SK-N-MC (cell line): ENCODE measurements around the gene CLSTN1.
"Not testable (repeated sequence)": the region's sequence is repeated elsewhere in the genome, so short reads cannot be mapped to it uniquely, and the experiment has no call there.

Experiments
- DNase-seq: peaks from one replicate; pipeline ENCODE4 v3.0.0-alpha.2; 2011; ENCODE audit warnings: low read depth, low spot score
- H3K27ac ChIP-seq: fragments of 200-600 bp; sonication (generic); 2 replicates; pipeline ENCODE4 v1.5.1; 2016; ENCODE audit warnings: mixed run types
- H3K36me3 ChIP-seq: fragments of 200-600 bp; sonication (generic); 2 replicates; pipeline ENCODE4 v1.6.1; 2017; ENCODE audit warnings: antibody characterized with exemption, low read length, mixed read lengths; ENCODE audit not compliant: insufficient read depth
- H3K4me3 ChIP-seq: fragments of 200-600 bp; sonication (generic); 2 replicates; pipeline ENCODE4 v1.5.1; 2016
- H3K9ac ChIP-seq: fragments of 200-600 bp; sonication (generic); 2 replicates; pipeline ENCODE4 v1.8.0; 2017; ENCODE audit warnings: mixed run types, mixed read lengths; ENCODE audit not compliant: insufficient read length
- H3K9me3 ChIP-seq: fragments of 200-600 bp; sonication (generic); 2 replicates; pipeline ENCODE4 v1.6.1; 2017; ENCODE audit warnings: low read depth, mild to moderate bottlenecking, antibody characterized with exemption, low read length, moderate library complexity, mixed read lengths
- EZH2 ChIP-seq: fragments of 200-600 bp; sonication (generic); IDR thresholded peaks from one replicate; pipeline ENCODE4 v1.6.1; 2017; ENCODE audit warnings: antibody characterized with exemption
- FOXP2 ChIP-seq: optimal IDR thresholded peaks from 2 replicates; pipeline ENCODE3; 2011; ENCODE audit warnings: mild to moderate bottlenecking, moderate library complexity; ENCODE audit not compliant: insufficient read depth; ENCODE audit errors: extremely low read length, control extremely low read depth
- POLR2AphosphoS5 ChIP-seq: IDR thresholded peaks from 2 replicates; pipeline ENCODE4 v1.6.1; 2012; ENCODE audit warnings: mild to moderate bottlenecking, low read depth, low read length, borderline replicate concordance

Gene CLSTN1

DNA sequence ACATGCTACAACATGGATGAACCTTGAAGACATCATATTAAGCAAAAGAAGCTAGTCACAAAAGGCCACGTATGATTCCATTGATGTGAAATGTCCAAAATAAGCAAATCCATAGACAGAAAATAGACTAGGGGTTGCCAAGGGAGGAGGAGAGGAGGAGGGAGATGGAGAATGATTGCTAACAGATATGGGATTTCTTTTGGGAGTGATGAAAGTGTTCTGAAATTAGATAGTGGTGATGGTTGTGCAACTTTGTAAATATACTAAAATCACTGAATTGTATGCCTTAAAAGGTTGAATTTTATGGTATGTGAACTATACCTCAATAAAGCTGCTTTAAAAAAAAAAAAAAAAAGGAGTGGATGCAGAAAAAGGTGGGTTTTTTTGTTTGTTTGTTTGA is 7.6 kb downstream of the CLSTN1 start:
- TF ChIP-seq FOXP2 (no peak), POLR2AphosphoS5 (no peak), EZH2 (no peak)
- Histone ChIP-seq H3K9ac (no peak overlapping the region), H3K36me3 (peaks cover 3% of the 10 kb centered on the region; the same call in 1 of the 2 replicates), H3K27ac (no peak overlapping the region), H3K9me3 (no peaks in the 10 kb centered on the region), H3K4me3 (no peak overlapping the region)
- no peak for DNase-seq

DNA sequence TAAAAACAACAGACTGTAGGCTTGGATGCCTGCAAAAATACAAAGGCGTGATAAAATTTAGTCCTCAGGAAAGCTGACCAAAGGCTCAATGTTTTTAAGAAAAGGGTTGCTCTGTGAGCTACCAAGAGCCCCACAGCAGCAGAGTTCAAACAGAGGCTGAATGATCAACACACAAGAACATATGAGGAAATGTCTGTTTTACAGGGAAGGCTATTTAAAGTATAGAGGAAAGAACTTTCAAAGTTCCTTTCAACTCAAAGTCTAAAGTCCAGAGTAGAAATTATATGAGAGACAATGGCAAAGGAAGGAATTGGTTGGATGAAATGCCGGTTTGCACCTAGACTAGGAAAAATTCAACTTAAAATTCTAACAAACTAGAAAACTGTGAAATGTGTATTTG is 8.6 kb downstream of the CLSTN1 start:
- H3K9ac ChIP-seq: no peak overlapping the region
- 0 out of 2 replicates have a peak overlapping the region, but pooled peaks have one; percentile 42 for H3K27ac ChIP-seq
- no peaks in the 10 kb centered on the region for H3K9me3 ChIP-seq
- H3K36me3 ChIP-seq: peaks cover 3% of the 10 kb centered on the region; the same call in 1 of the 2 replicates
- no peak for DNase-seq
- H3K4me3 ChIP-seq: no peak overlapping the region
- TF ChIP-seq FOXP2 (no peak), EZH2 (no peak), POLR2AphosphoS5 (no peak)

DNA sequence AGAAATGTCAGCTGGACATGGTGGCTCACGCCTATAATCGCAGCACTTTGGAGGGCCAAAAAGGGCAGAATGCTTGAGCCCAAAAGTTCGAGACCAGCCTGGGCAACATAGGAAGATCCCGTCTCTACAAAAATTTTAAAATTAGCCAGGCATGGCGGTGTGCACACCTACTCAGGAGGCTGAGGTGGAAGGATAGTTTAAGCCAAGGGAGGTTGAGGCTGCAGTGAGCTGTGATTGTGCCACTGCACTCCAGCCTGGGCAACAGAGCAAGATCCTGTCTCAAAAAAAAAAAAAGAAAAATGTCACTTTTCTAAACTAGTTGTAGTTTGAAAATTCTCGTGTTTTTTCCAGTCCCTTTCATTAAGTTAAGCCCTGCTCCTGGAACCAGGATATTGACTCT is 9.1 kb downstream of the CLSTN1 start:
- Histone ChIP-seq H3K9me3 (no peaks in the 10 kb centered on the region), H3K4me3 (no peak overlapping the region), H3K27ac (no peak overlapping the region), H3K36me3 (peaks cover 3% of the 10 kb centered on the region; the same call in 1 of the 2 replicates), H3K9ac (no peak overlapping the region)
- no peak for DNase-seq
- TF ChIP-seq POLR2AphosphoS5 (no peak), FOXP2 (no peak), EZH2 (no peak)

DNA sequence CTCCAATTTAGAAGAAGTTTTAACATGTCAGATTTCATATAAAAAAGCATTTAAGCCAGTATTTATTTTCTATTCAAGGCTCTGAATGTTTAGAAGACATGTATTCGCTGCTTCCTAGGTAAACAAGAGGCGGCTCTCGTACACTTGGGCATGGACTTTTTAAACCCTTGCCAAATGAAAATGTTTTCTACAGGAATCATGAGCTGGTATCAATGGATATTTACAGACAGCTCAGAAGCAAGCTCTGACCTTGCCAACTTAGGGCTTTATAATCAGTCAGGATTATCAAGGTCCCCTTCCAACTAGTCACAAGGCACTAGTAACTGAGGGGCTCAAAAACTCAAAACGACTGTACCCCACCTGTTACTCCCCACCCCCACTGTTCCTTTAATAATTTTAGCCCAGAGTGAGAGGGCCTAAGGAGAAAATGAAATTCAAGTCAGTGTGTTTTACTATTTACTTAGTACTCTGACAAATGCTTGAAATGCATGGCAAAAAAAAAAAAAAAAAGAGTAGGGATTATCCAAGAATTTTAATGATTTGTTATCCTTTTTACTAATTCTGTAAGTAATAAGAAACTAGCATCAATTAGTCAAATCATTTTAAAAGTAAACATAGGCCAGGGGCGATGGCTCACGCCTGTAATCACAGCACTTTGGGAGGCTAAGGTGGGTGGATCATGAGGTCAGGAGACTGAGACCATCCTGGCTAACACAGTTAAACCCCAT is 12.4 kb downstream of the CLSTN1 start:
- no peak for TF ChIP-seq POLR2AphosphoS5
- no peak for TF ChIP-seq EZH2
- no peak for TF ChIP-seq FOXP2
- H3K4me3 ChIP-seq: no peak overlapping the region

GRCh38 chr1:9809100-9809510 is 14.7 kb downstream of the CLSTN1 start:
- Histone ChIP-seq H3K9me3 (no peaks in the 10 kb centered on the region), H3K27ac (no peak overlapping the region), H3K4me3 (no peak overlapping the region), H3K36me3 (no peaks in the 10 kb centered on the region), H3K9ac (no peak overlapping the region)
- DNase-seq: no peak
- TF ChIP-seq EZH2 (no peak), FOXP2 (no peak), POLR2AphosphoS5 (no peak)

More for the DNA sequence above, 12.4 kb downstream of the CLSTN1 start:
- DNase-seq: no peak
- H3K9ac ChIP-seq: no peak overlapping the region
- no peaks in the 10 kb centered on the region for H3K36me3 ChIP-seq
- H3K9me3 ChIP-seq: no peaks in the 10 kb centered on the region
- H3K27ac ChIP-seq: 0 out of 2 replicates have a peak overlapping the region, but pooled peaks have one; percentile 19

DNA sequence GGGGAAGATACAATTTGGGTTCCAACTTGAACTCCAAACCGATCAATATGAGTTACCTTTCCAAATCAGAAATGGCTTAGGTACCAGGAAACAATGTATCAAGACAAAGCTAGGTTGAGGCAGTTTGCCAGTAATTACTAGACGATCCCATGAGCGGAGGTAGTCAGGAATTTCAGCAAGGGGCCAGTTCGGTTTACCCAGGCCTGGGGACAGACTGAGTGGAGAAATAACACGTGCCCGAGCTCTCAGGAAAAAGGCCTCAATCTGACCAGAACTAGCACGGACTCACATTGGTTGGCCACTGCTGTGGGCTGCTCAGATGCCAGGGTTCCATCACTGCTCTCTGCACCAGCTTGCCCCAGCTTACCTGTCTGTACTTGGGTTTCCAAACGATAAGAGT is 15.3 kb downstream of the CLSTN1 start:
- Histone ChIP-seq H3K4me3 (no peak overlapping the region), H3K9ac (no peak overlapping the region), H3K9me3 (no peaks in the 10 kb centered on the region), H3K27ac (no peak overlapping the region), H3K36me3 (no peaks in the 10 kb centered on the region)
- TF ChIP-seq EZH2 (no peak), POLR2AphosphoS5 (no peak), FOXP2 (no peak)
- DNase-seq: no peak

DNA sequence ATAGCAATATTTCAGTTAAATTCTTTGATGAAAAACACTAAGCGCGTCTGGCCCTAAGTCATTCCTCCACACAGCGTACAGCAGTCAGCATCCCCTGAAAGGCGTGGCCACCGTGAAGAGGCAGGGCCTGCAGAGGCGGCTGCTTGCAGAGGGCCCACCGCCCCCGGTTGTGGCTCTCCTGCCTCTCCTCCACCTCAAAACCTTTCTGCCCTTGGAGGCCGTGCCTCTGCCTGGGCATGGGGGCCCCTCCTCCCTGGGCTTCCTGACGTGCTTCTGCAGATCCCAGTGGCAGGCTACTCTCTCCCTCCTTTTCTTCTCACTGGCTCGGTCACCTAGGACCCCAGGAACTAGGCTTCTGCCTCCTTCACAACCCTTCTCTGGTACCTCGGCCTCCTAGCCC is 16.2 kb downstream of the CLSTN1 start:
- H3K36me3 ChIP-seq: no peaks in the 10 kb centered on the region
- TF ChIP-seq EZH2: no peak
- no peak for TF ChIP-seq POLR2AphosphoS5
- no peak for TF ChIP-seq FOXP2
- no peak for DNase-seq

DNA sequence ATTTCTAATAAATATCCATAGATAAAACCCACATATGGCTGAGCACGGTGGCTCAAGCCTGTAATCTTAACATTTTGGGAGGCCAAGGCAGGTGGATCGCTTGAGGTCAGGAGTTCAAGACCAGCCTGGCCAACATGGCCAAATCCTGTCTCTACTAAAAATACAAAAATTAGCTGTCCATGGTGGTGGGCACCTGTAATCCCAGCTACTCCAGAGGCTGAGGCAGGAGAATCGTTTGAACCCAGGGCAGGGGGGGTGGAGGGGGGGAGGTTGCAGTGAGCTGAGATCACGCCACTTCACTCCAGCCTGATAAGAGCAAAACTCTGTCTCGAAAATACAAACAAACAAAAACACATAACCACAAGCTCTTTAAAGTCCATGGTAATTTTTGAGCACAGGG is 17.8 kb downstream of the CLSTN1 start:
- not testable (repeated sequence) for H3K36me3 ChIP-seq, H3K9me3 ChIP-seq, H3K27ac ChIP-seq

More for the DNA sequence above, 16.2 kb downstream of the CLSTN1 start:
- Histone ChIP-seq H3K9ac (no peak overlapping the region), H3K27ac (no peak overlapping the region), H3K4me3 (no peak overlapping the region), H3K9me3 (no peaks in the 10 kb centered on the region)

More for the DNA sequence above, 17.8 kb downstream of the CLSTN1 start:
- not testable (repeated sequence) for DNase-seq, H3K9ac ChIP-seq, H3K4me3 ChIP-seq
